ENCODE measurements around the gene YIF1B. TPM values are rescaled to one million over a fixed set of nuclear protein-coding genes. Genes with fewer than 3 reads are reported as not detected.
A peak's percentile ranks its signal among the peaks of the same experiment; 100 is the strongest.

YIF1B gene
- total and polyA plus RNA-seq, 9 of the 15 experiments (the other 6 are each of a cell fraction or from before 2014, with no cell fraction given): 8.5 to 586 (median 323) TPM

- ATAC-seq: no peak
- no peak overlapping the region for H3K9ac ChIP-seq (ENCODE audit: insufficient read depth in 1 of 2, low read depth in 2 of 2, low read length in 2 of 2)
- intact Hi-C loops (cut with micrococcal nuclease): loop anchor here (2.0 kb wide), 1 partner anchor 33 kb away; no protein-coding TSS in a partner anchor
- FAIRE-seq: no peak
- no peaks in the 10 kb centered on the region for H3K9me3 ChIP-seq (replicated peaks; ENCODE audit: control insufficient read depth, insufficient read depth, low read depth, low read length)
- peaks cover 6 to 33% of the 10 kb centered on the region in 2 experiments; a peak in 4 of 5 replicates for H3K4me1 ChIP-seq (replicated peaks in 1 of 2; ENCODE audit: control insufficient read depth in 2 of 2, insufficient read depth in 2 of 2, low read length in 2 of 2)
- DNase-seq (ENCODE audit: extremely low read depth in 1 of 4, low spot score in 3 of 4): no peak
- WGBS (ENCODE audit: insufficient coverage, low coverage, missing lambda C conversion rate): 68% methylated on average over 1 of the region's 1 CpG
- H3K9me1 ChIP-seq (ENCODE audit: control insufficient read depth, insufficient read depth, low read length): no peaks in the 10 kb centered on the region
- in situ Hi-C loops (cut with MboI): loop anchor here (5.0 to 25.0 kb wide), 3 partner anchors 89 to 419 kb away; partner anchors contain the start of genes SIPA1L3 and WDR87
- no peak overlapping the region for H3K4me2 ChIP-seq (ENCODE audit: insufficient read depth, low read length)
- no peaks in the 10 kb centered on the region for H3K79me2 ChIP-seq (ENCODE audit: control insufficient read depth, insufficient read depth, low read length)
- no peak overlapping the region for H2AFZ ChIP-seq (ENCODE audit: low read depth, low read length)
- no peak overlapping the region for H3K4me3 ChIP-seq
- no peak overlapping the region for H3K27ac ChIP-seq (ENCODE audit: extremely low read depth, low read depth, low read length)
- POLR2A ChIA-PET: no interaction called here
- no peaks in the 10 kb centered on the region for H3K36me3 ChIP-seq (ENCODE audit: control insufficient read depth, insufficient read depth, low read length)
- BruUV-seq (replicated peaks): no TSS peak
- CTCF ChIA-PET (ENCODE audit: low intra/inter-chr PET ratio): no interaction called here
- no peaks in the 10 kb centered on the region for H4K20me1 ChIP-seq (replicated peaks; ENCODE audit: control insufficient read depth, insufficient read depth, low read length)
- no peaks in the 10 kb centered on the region for H3K27me3 ChIP-seq (ENCODE audit: control insufficient read depth in 2 of 2, insufficient read depth in 2 of 2, low read length in 2 of 2)
- TF ChIP-seq FUS (optimal IDR thresholded peaks at IDR 0.05; ENCODE audit: low read depth, low read length) (no peak), TCF3 (CRISPR knock-in tag; IDR thresholded peaks at IDR 0.05) (no peak), NR1H2 (CRISPR knock-in tag; IDR thresholded peaks at IDR 0.05) (no peak), ATF1 (CRISPR knock-in tag; IDR thresholded peaks at IDR 0.05) (no peak), ATF1 (tag; IDR thresholded peaks at IDR 0.05) (no peak), CBX1 (IDR thresholded peaks at IDR 0.05; ENCODE audit: low read depth) (peak; percentile 51; the same call in 1 of the 2 replicates), SREBF1 (IDR thresholded peaks at IDR 0.05; ENCODE audit: borderline replicate concordance, low read depth, low read length) (no peak), KDM2B (CRISPR knock-in tag; IDR thresholded peaks at IDR 0.05) (no peak), ADNP (tag; IDR thresholded peaks at IDR 0.05) (peak; percentile 79), HNRNPUL1 (IDR thresholded peaks at IDR 0.05; ENCODE audit: low read length) (no peak), SIN3A (IDR thresholded peaks at IDR 0.05; ENCODE audit: borderline replicate concordance in 2 of 2, control insufficient read depth in 1 of 2, low read depth in 2 of 2, low read length in 2 of 2) (no peak), CBX3 (IDR thresholded peaks at IDR 0.05; ENCODE audit: borderline replicate concordance in 1 of 2, low read length in 2 of 2) (no peak), KDM1A (IDR thresholded peaks at IDR 0.05) (peak; percentile 75 to 80), RBM25 (IDR thresholded peaks at IDR 0.05; ENCODE audit: low read depth, low read length, severe bottlenecking) (peak; percentile 98), FOXJ3 (CRISPR knock-in tag; IDR thresholded peaks at IDR 0.05) (no peak), ZNF79 (CRISPR knock-in tag; IDR thresholded peaks at IDR 0.05; ENCODE audit: low read depth) (no peak), HDGF (IDR thresholded peaks at IDR 0.05) (no peak), BMI1 (IDR thresholded peaks at IDR 0.05; ENCODE audit: low read length) (no peak), HNRNPH1 (optimal IDR thresholded peaks at IDR 0.05; ENCODE audit: low read depth, low read length) (no peak), ETS1 (conservative IDR thresholded peaks at IDR 0.05; ENCODE audit: control insufficient read depth, low read depth, low read length) (no peak), SMAD2 (IDR thresholded peaks at IDR 0.05; ENCODE audit: low read depth, low read length) (no peak), HDAC1 (IDR thresholded peaks at IDR 0.05) (peak in 1 of 2 experiments; percentile 25; a peak in 1 of 4 replicates), SRSF1 (IDR thresholded peaks at IDR 0.05; ENCODE audit: low read depth, low read length) (no peak)
- TF ChIP-seq, protein P1, sequence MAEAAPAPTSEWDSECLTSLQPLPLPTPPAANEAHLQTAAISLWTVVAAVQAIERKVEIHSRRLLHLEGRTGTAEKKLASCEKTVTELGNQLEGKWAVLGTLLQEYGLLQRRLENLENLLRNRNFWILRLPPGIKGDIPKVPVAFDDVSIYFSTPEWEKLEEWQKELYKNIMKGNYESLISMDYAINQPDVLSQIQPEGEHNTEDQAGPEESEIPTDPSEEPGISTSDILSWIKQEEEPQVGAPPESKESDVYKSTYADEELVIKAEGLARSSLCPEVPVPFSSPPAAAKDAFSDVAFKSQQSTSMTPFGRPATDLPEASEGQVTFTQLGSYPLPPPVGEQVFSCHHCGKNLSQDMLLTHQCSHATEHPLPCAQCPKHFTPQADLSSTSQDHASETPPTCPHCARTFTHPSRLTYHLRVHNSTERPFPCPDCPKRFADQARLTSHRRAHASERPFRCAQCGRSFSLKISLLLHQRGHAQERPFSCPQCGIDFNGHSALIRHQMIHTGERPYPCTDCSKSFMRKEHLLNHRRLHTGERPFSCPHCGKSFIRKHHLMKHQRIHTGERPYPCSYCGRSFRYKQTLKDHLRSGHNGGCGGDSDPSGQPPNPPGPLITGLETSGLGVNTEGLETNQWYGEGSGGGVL (CRISPR knock-in tag; IDR thresholded peaks at IDR 0.05): no peak
These were observed 16.0 kb upstream of the YIF1B start for GRCh38 chr19:38331728-38332127.

All from K562 (cell line).